SKM-1 (cell line): ENCODE results near the gene DHRSX.
"Not testable (repeated sequence)": the region's sequence is repeated elsewhere in the genome, so short reads cannot be mapped to it uniquely, and the experiment has no call there.

Experiments used
- DNase-seq: peaks from one replicate; lab custom pipeline; 2025; ENCODE audit not compliant: unreplicated experiment; lab: John Stamatoyannopoulos, UW

DHRSX gene

DNA sequence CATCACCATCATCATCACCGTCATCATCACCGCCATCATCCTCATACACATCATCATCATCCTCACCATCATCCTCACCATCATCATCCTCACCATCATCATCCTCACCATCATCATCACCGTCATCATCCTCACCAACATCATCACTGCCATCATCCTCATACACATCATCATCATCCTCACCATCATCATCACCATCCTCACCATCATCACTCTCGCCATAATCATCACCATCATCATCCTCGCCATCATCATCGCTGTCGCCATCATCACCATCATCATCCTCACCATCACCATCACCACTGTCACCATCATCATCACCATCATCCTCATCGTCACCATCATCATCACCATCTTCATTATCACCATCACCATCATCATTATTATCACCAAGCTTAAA, 19.8 kb upstream of the DHRSX start:
- DNase-seq, result no peak

DNA sequence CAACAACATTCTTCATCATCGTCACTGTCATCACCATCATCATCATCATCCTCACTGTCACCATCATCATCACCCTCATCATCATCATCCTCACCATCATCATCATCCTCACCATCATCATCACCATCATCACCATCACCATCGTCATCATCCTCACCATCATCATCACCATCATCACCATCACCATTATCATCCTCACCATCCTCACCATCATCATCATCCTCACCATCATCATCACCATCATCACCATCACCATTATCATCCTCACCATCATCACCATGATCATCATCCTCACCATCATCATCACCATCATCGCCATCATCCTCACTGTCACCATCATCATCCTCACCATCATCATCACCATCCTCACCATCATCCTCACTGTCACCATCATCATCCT, 18.9 kb upstream of the DHRSX start:
- not testable (repeated sequence) for DNase-seq

DNA sequence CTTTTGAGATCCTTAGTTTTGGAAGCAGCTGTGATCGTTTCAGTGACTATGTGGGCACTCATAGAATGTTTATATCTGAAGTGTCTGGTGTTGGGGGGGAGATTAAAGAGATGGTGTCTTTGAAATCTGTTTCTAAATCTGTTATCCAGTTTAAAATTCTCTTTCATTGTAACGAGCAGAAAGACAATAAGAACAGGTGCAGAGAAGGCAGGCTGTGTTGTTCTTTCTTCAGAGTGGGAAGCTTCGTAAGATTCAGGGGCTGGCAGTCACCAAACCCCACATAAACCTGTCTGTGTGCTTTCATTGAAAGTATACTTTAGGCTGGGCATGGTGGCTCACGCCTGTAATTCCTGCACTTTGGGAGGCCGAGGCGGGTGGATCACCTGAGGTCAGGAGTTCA, 16.3 kb upstream of the DHRSX start:
- DNase-seq, result no peak

DNA sequence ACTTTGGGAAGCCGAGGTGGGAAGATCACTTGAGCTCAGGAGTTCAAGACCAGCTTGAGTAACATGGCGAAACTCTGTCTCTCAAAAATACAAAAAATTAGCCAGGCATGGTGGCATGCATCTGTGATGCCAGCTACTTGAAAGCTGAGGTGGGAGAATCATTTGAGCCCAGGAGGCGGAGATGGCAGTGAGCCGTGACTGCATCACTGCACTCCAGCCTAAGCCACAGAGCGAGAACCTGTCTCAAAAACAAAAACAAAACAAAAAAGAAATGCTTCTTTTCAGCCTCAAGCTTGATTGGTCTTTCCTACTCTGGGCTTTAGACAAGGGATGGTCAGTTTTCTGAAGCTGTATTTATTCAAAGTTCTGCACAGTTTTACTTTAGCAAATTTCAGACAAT, 15.8 kb upstream of the DHRSX start:
- no peak for DNase-seq

DNA sequence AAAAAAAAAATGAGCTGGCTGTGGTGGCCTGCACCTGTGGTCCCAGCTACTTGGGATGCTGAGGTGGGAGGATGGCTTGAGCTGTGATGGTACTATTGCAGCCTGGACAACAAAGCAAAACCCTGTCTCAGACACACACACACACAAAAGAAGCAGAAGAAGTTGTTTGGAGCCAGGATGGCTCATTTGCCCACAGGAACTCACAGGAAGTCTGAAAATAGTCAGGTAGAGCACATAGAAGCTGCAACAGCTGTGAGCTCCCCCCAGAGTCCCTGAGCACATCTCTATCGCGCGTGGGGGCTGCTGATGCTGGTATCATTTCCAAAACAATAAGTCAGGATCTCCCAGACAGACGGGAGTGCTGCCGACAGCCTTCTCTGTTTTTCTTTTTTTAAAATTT, 13.4 kb upstream of the DHRSX start:
- DNase-seq, result no peak

DNA sequence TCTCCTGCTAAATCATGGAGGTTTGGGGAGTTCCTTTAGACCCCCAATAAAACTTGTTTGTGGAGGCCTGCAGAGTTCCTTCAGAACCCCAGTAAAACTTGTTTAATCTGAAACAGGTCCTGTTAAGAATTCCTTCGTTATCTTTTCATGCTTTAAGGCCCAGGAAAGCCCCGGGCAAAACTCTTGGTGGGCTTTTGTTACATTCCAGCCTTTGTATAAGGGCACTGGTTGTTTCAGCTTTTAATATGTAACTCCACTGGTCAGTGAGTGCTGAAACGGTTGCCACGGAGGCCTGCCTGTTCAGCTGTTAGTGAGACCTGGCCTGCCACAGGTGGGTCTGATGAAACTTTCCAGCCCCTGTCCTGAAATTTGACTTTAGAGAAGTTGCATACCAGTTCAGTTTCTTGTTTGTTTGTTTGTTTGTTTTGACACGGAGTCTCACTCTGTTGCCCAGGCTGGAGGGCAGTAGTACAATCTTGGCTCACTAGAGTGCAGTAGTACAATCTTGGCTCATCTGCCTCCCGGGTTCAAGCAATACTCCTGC, 12.4 kb upstream of the DHRSX start:
- no peak for DNase-seq

DNA sequence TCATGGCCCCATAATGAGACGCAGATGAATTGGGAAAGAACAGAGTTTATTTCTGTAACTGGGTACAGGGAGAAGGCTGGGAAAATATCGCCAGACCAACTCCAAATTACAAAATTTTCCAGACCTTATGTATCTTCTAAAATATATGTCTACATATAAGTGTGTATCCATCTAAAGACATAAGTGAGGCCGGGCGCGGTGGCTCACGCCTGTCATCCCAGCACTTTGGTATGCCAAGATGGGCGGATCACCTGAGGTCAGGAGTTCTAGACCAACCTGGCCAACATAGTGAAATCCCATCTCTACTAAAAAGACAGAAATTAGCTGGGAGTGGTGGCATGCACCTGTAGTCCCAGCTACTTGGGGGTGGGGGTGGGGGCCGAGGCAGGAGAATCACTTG, 11.7 kb upstream of the DHRSX start:
- no peak for DNase-seq

DNA sequence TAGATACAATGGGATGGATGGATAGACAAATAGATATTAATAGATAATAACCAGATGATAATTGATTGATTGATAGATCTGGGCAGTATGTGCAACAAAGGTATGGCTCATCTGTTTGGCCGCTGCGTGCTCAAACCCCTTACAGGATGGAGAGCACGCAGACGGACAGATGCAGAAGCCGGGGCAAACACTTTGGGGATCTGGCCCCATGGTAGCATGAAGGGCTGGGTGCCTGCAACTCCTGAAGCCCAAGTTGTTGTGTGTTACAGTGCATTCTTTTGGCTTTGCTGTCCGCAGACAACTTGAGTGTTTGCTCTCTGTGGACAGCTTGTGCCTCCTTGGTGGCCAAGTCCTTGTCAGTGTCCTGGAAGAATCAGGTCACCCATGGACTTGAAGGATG, 10.6 kb upstream of the DHRSX start:
- no peak for DNase-seq

DNA sequence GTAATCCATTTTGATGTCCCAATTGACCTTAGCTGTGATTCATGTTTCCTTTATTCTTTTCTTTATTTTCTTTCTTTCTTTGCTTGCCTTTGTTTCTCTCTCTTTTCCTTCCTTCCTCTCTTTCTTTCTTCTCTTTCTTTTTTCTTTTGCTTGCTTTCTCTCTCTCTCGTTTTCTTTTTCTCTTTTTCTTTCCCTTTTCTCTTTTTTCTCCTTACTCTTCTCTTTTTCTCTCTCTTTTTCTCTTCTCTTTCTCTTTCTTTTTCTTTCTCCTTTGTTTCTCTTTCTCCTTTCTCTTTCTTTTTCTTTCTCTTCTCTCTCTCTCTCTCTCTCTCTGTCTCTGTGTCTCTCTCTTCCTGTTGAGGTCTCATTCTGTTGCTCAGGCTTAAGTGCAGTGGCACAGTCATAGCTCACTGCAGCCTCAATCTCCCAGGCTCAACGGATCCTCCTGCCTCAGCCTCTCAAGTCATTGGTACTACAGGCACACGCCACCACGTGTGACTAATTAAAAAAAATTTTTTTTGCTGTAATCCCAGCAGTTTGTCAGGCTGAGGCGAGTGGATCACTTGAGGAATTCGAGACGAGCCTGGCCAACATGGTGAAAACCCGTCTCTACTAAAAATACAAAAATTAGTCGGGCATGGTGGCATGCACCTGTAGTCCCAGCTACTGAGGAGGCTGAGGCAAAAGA, 8.0 kb upstream of the DHRSX start:
- no peak for DNase-seq

DNA sequence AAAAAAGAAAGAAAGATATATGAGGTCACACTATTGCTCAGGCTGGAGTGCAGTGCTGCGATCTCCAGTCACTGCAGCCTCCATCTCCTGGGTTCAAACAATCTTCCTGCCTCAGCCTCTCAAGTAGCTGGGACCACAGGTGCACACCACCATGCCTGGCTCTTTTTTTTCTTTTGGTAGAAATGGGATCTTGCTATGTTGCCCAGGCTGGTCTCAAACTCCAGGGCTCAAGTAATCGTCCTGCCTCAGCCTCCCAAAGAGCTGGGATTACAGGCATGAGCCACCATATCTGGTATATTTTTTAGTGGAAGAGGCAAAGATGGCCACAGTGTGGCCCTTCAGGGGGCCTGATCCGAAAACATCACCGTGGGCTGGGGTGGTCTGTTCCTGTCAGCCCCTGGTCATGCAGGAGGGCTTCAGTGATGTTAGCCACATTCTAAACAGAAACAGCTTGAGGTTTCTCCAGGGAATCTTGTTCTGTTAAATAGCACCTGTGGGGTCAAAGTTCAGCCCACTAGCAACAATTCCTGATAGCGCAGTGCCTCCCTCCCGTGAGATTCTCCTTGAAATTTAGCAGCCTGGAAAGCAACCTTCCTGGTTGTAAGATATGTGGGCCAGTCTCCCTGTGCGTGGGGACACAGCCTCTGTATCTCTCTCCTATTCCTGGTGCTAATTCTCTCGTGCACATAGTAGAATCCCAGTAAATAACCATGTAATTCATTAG, 7.3 kb upstream of the DHRSX start:
- no peak for DNase-seq

DNA sequence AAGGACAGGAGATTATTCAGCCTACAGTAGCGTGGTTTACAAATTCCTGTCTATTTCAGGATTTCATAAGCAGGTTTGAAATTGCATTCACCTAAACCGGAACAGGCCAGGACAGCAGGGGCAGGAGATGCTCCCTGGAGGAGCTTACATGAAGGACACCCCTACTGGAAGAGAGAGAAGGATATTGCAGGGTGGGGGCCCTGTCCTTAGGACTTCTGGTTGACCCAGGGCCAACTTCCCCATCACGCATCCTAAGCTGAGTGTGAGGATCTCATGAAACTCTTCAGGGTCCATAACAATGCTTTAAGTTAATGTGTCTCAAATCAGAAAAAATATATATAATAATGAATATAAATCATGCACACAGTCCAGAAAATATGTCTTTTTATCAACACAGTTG, 6.4 kb upstream of the DHRSX start:
- no peak for DNase-seq

DNA sequence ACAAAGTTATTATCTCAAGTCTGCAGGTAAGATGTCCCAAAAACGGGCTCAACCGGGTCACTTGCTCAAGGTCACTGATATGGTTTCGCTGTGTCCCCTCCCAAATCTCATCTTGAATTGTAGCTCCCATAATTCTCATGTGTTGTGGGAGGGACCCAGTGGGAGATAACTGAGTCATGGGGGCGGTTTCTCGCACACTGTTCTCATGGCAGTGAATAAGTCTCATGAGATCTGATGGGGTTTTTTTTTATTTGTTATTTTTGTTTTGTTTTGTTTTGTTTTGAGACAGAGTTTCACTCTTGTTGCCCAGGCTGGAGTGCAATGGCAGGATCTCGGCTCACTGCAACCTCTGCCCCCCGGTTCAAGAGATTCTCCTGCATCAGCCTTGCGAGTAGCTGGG, 4.6 kb upstream of the DHRSX start:
- not testable (repeated sequence) for DNase-seq

DNA sequence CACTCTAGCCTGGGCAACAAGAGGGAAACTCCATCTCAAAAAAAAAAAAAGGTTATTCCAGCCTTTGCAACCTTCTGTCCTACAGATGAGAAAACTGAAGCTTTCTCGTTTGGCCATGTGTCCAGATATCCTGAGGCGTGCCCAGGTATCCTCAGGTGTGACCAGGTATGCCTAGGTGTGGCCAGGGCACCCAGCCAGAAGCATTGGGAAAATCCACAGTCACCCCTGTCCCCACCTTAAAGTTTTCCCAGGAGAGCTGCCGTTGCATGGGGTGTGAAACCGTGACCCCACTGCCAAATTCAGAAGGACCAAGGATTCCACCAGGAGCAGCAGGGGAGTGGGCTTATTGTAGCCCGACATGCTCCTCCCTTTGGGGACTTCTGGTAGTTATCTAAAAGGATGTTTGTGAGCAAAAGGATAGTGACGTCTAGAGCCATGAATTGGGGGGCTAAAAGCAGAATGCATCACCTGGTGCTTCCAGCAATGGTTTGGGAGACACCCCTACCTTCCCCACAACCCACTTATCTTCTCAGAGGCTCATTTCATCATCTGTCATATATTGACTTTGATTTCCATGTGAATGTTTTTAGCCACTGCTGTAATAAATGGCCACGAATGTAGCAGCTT, 4.0 kb upstream of the DHRSX start:
- DNase-seq, result no peak

DNA sequence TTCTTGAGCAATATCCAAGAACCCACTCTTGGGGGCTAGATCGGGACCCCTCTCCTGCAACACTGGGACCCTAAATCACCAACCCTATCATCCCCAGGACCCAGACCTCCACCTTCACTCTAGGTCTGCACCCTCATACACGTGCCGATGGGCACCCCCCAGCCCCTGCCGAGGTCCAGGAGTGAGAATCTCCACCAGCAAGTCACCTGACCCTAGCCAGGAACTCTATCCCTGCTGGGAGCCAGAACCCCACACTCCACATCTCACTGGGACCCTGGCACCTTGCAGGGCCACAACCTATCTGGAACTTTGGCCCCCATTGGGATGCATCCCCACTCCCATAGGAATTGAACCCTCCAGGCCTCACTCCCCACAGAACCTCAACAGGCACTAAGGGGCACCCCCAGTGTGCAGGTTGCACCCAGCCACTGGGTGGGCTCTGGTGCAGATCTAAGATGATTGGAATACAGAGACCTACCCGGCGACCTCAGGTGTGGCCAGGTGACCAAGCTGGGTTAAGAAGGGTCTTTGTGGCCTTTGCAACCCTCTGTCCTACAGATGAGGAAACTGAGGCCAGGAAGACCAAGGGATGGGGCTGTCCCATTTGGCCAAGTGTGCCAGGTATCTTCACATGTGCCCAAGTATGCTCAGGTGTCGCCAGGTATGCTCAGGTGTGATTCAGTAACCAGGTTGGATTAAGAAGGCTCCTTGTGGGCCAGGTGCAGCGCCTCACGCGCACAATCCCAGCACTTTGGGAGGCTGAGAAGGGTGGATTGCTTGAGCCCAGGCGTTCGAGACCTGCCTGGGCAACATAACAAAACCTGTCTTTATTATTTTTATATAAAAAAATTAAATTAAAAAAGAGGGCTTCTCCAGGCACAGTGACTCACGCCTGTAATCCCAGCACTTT, 3.1 kb upstream of the DHRSX start:
- no peak for DNase-seq

DNA sequence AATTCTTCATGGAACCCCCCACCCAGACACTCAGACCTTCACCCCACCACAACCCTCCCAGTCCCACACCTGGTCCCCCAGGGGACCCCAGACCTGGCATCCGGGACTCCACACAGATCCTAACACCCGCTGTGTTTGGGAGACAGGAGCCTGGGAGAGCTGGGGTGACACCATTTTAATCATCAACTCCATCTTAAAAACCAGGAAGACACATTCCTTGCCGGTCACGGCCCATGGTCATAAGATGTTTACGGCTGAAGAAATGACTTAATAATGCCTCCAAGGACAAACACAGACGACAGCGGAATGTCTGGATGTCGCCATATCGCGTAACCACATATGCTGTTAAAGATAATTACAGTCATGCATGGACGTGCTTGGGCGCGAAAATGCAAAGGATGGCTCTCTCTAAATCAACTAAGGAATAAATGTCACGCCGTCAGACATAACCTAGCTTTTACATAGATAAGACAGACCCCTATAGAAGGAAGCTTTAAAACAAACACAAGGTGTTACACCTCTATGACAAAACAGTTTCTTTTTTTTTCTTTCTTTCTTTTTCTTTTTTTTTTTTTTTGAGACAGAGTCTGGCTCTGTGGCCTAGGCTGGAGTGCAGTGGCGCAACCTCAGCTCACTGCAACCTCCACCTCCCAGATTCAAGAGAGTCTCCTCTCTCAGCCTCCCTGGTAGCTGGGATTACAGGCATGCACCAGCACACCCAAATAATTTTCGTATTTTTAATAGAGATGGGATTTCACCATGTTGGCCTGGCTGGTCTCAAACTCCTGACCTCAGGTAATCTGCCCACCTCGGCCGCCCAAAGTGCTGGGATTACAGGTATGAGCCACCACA, 2.1 kb upstream of the DHRSX start:
- no peak for DNase-seq

DNA sequence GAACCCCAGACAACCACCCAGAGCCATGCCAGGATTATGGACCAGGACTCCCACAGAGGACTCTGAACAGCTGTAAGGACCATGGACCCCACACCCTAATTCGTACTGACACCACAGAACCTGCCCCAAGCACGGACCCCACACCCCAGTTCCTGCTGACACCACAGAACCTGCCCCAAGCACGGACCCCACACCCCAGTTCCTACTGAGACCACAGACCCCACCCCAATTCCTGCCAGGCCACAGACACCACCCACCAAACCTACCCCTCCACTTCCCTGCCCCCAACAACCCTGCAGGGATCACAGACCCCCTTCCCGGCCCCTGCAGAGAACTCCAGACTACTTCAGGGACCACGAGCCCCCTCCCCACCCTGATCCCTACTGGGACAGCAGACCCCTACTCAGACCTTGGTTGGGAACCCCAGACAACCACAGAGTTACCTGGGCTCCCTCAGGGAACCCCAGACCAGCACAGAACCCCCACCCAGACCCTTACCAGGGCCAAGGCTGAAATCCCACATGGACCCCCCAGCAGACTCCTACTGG, 1.4 kb upstream of the DHRSX start:
- DNase-seq, result no peak

DNA sequence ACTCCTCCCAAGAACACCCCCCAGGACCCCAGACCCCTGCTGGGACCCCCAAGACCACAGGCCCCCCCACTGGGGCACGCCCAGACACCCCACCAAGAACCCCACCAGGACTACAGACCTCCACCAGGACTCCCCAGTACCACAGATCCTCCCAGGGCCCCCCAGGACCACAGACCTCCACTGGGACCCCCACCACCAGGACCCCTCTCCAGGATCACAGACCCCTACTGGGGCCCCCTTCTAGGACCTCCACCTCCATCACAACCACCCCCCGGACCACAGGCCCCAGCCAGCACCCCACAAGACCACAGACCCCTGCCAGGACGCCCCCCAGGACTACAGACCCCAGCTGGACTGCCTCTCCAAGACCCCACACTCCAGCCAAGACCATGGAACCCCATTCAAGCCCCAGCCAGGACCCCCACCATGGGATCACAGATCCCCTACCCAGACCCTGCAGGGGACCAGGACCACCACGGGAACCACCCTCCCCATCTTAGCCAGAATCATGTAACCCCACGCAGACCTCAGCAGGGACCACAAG, 855 bp upstream of the DHRSX start:
- DNase-seq, result no peak

DNA sequence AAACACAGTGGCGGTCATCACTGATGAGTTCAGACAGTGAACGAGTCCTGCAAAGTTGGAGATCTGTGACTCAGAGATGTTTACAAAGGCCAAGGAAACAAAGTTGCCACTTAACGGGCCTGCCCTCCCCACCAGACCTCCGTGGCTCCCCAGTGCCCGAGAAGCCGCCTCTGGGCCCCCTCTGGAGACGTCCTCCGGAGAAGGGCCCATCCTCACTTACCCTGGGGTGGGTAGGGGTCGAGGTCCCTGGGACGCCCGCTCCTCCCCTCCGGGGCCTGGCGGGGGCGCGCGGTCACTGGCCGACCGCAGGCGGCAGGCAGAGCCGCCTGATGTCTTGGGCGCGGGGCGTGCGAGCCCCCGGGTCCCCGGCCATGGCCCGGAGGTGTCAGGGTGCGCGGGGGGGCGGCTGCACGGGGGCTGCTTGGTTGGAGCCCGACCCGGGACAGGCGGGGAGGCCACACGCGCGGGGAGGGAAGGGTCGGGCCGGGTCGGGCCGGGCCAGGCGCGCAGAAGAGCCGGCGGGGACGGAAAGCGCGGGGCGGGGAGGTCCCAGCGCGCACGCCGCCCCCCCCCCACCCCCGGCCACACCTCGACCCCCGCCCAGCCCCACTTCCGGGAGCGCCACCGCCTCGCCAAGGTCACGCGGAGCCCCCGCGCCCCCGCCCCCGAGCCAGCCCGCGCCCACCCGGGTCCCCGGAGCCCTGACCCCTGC, 529 bp downstream of the DHRSX start:
- no peak for DNase-seq

DNA sequence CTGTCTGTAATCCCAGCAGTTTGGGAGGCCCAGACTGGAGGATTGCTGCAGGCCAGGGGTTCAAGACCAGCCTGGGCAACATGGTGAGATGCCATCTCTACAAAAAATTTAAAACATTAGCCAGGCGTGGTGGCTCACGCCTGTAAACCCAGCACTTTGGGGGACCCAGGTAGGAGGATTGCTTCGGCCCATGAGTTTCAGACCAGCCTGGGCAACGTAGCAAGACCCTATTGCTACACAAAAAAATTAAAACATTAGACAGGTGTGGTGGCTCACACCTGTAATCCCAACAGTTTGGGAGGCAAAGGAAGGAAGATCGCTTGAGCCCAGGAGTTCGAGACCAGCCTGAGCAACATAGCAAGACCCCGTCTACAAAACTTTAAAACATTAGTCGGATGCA, 1.3 kb downstream of the DHRSX start:
- no peak for DNase-seq
